SKM-1 treated with dmso at 0.1 percent for 144 hours (cell line): ENCODE results near the gene STRN.
A peak's percentile ranks its signal among the peaks of the same experiment; 100 is the strongest.
"Not testable (repeated sequence)": the region's sequence is repeated elsewhere in the genome, so short reads cannot be mapped to it uniquely, and the experiment has no call there.

Source experiments
- DNase-seq: peaks from one replicate; lab custom pipeline; 2025; ENCODE audit not compliant: unreplicated experiment; lab: John Stamatoyannopoulos, UW

Gene STRN

DNA sequence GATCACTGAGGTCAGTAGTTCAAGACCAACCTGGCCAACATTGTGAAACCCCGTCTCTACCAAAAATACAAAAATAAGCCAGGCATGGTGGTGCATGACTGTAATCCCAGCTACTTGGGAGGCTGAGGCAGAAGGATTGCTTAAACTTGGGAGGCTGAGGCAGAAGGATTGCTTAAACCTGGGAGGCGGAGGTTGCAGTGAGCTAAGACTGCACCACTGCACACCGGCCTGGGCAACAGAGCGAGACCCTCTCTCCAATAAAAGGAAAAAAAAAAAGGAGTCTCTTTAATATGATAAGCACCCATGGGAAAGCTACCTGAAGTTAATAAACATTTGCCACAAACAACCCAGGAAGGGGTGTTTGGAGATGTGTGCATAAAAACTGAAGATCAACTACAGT, 2.6 kb downstream of the STRN start:
- DNase-seq, result no peak

- no peak for DNase-seq
These were observed 3.2 kb downstream of the STRN start for GRCh38 chr2:36963106-36963505.

DNA sequence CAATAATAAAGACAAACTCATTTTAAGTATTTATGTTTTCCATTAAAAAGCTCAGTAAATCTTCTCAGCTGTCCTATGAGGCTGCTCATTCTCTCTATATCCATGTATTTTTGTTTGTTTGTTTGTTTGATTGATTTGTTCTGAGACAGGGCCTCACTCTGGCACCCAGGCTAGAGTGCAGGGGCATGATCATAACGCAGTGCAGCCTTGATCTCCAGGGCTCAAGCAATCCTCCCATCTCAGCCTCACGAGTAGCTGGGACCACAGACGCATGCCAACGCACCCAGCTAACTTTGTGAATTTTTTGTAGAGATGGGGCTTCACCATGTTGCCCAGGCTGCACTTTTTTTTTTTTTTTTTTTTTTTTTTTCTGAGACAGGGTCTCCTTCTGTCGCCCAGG, 5.6 kb downstream of the STRN start:
- no peak for DNase-seq

GRCh38 chr2:36960005-36960675, 6.2 kb downstream of the STRN start:
- no peak for DNase-seq

DNA sequence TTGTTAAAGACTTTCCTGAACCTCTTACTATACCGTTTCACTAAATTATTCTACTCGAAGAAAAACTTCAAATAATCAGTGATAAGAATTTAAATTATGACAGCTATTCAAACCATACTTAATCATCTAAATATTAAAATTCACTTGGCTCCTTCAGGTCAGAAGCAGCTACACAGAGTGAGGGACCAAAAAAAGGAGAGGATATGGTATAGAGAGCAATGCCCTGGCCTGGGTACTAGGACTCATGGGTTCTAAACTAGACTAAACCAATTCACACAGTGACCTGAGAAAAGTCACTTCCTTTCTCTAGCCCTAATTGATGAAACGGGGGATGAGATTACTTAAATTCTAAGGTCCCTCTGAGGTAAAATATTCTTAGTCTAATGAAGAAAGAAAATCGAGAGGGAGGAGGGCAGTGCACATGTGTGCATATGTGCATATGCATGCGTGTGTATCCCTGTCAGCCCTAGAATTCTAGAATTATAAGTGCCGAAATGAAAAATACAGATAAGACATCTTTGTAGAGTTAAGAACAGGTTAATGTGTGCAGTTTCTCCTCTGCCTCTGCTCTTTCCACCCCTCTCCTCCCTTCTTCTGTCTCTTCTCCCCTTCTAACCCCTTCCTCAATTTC, 11.2 kb downstream of the STRN start:
- no peak for DNase-seq

- DNase-seq, result no peak
These were observed 13.6 kb downstream of the STRN start for GRCh38 chr2:36952748-36953197.

DNA sequence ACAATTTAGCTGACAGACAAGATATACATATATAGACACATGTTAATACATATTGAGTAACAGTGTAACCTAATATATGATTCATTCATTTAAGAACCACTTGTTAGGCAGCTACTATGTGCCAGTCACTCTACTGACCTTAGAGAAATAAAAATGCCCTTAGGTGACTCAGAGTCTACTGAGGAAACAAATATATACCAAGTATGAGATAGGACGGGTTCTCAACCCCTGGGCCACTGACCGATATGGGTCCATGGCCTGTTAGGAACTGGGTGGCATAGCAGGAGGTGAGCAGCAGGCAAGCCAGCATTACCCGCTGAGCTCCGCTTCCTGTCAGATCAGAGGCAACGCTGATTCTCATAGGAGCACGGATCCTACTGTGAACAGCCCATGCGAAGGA, 14.8 kb downstream of the STRN start:
- no peak for DNase-seq

GRCh38 chr2:36951027-36951518, 15.3 kb downstream of the STRN start:
- no peak for DNase-seq

DNA sequence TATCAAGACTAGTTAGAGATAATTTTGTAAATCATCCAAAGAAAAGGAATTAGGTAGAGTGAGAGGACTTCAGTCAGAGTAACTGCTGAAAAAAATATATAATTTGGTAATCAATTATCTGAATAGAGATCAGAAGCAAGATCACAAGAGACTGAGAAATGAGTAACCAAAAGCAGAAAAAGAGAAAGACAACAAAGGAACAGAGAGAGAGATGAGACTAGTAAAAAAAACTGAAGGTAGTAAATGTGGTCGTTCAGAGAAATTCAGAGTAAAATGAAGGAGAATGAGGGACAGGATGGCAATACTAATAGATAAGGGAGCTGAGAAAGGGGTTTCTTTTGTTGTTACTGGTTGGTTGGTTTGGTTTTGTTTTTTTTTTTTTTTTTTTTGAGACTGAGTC, 16.5 kb downstream of the STRN start:
- DNase-seq, result no peak

DNA sequence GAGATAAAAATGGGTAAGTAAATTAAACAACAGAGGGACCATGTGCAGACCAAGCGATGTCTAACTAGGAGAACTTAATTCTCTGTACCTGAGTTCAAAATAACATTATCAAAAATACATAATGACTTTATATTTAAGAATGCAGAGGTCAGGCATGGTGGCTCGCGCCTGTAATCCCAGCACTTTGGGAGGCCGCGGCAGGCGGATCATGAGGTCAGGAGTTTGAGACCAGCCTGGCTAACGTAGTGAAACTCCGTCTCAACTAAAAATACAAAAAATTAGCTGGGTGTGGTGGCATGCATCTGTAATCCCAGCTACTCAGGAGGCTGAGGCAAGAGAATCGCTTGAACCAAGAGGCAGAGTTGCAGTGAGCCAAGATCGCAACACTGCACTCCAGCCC, 21.1 kb downstream of the STRN start:
- DNase-seq, result not testable (repeated sequence)

GRCh38 chr2:36941867-36942266, 24.5 kb downstream of the STRN start:
- no peak for DNase-seq

DNA sequence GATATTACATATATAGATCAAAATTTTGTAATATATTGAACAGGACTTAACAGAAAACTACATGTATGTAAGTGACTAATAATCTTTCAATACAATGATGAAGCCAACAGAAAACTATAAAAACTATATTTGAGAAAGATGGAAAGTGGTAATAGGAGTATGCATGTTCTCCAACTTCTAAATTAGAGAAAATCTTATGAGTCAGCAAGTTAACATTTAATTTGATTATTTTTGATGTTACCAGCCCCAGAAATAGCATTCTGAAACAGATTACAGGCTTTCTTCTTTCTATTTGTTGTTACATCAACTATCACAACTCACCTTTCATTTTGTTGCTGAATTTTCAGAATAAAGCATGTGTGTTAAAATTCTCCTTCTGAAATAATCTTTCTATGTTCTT, 29.8 kb downstream of the STRN start:
- not testable (repeated sequence) for DNase-seq

DNA sequence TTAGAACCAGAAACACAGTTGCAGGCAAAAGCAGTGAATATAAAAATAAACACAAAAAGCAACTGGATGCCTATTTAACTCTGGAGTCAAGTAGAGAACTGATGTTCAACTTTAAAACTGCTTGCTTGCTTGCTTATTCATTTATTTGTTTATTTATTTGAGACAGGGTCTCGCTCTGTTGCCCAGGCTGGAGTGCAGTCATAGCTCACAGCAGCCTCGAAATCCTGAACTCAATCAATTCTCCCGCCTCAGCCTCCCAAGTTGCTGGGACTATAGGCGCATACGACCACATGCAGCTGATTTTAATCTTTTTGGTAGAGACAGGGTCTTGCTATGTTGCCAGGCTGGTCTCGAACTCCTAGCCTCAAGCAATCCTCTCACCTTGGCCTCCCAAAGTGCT, 34.6 kb downstream of the STRN start:
- DNase-seq, result not testable (repeated sequence)

DNA sequence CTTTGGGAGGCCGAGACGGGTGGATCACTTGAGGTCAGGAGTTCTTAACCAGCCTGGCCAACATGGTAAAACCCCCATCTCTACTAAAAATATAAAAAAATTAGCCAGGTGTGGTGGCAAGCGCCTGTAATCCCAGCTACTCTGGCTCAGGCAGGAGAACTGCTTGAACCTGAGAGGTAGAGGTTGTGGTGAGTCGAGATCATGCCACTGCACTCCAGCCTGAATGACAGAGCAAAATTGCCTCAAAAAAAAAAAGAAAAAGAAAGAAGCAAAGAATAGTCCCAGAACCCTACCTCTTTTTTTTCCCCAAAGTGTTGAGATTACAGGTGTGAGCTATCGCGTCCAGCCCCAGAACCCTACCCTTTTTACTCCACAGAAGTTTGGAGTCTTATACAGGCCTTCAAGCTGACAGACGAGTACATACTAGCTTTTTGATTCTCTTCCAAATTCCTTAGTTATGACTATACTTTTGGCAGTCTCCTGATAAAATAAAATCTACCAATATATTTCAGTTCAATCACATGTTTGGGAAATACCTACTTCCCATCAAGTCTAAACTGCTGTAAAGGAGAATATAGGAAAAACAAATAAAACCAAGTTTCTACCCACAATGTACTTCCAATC, 35.4 kb downstream of the STRN start:
- not testable (repeated sequence) for DNase-seq

- DNase-seq, result not testable (repeated sequence)
These were observed 39.9 kb downstream of the STRN start for GRCh38 chr2:36926175-36927132.

DNA sequence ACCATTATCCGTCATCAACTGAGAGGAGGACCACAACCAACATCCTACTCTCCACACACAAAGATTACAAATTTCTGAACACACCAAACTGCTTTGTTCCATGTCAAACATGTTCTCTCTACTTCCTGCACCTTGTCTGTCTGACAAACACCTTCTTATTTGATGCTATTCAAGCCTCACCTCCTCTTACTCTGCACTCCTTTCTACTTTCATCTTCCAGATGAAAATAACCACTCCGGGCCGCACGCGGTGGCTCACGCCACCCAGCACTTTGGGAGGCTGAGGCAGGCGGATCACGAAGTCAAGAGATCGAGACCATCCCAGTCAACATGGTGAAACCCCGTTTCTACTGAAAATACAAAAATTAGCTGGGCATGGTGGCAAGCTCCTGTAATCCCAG, 43.7 kb downstream of the STRN start:
- DNase-seq, result not testable (repeated sequence)

GRCh38 chr2:36921984-36922383, 44.4 kb downstream of the STRN start:
- no peak for DNase-seq

- DNase-seq, result no peak
These were observed 47.1 kb downstream of the STRN start for GRCh38 chr2:36919041-36919837.

DNA sequence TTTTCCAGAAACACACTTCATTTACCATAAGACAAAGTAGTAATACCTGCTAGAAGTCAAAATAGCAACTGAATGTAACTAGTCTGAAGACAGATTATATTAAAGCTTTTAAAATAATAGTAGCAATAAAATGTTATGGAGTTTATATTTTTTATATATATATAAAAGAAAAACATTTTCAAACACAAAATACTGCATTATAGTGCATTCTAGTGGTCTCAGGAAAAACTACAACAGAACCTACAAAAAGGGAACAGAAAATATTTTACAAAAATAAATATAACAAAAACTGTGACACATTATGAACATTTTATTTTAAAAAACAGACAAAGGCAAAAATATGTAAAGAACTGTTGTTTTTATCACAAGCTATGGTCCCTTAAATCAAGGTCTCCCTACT, 48.0 kb downstream of the STRN start:
- DNase-seq, result no peak

DNA sequence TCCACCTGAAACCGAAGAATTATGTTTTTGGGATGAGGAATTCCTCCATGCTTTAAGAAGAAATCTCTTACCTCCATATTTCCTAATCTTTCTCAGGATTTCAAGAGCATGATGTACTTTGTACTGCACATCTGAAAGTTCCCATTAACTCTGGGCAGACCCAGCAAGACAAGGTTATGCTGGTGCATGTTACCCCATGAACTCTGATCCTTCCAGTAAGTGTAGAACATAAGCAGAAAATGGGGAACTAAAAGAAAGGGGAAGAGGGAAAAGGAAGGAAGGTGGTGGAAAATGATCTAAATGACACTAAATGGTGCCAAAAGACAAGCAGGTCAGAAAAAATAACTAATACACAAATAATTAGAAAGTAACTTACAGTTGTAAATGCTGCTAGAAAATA, 50.7 kb downstream of the STRN start:
- peak; percentile 85 for DNase-seq
